K562 (cell line): ENCODE results near the gene PTTG1IP. TPM values are rescaled to one million over a fixed set of nuclear protein-coding genes. Genes with fewer than 3 reads are reported as not detected.

Experiments used
- ATF7 ChIP-seq: fragments of 450-650 bp; IDR thresholded peaks from 2 replicates; pipeline ENCODE4 v1.7.1; 2014; ENCODE audit warnings: mild to moderate bottlenecking, moderate library complexity
- BCOR ChIP-seq: fragments of 450-650 bp; IDR thresholded peaks from 2 replicates; pipeline ENCODE4 v1.6.1; 2016
- CBFA2T3 ChIP-seq: fragments of 450-650 bp; IDR thresholded peaks from 2 replicates; pipeline ENCODE4 v1.6.1; 2017
- DPF2 ChIP-seq: fragments of 450-650 bp; IDR thresholded peaks from 2 replicates; pipeline ENCODE4 v1.6.1; 2016
- EP300 ChIP-seq: IDR thresholded peaks from 2 replicates; pipeline ENCODE4 v1.6.1; 2012; ENCODE audit warnings: low read length, improper control_type of control experiment
- ETV5 ChIP-seq: sonication (generic); formaldehyde crosslinking; IDR thresholded peaks from 2 replicates; pipeline ENCODE4 v1.4.0; 2020; ENCODE audit warnings: low read depth, mild to moderate bottlenecking, missing genetic modification reagents
- JUN ChIP-seq, 2 experiments: sonication (generic) in 1 of 2; formaldehyde crosslinking in 1 of 2; IDR thresholded peaks; 2 replicates each; pipeline versions ENCODE4 v1.6.1 to v1.8.0; 2012 to 2022; ENCODE audit warnings: borderline replicate concordance in 2 of 2, mild to moderate bottlenecking in 2 of 2, improper control_type of control experiment in 1 of 2, low read depth in 1 of 2, low read length in 1 of 2, missing genetic modification reagents in 1 of 2
- JUND ChIP-seq, 2 experiments: IDR thresholded peaks; 2 replicates in 1 of 2; 3 replicates in 1 of 2; pipeline ENCODE4 v1.6.1; 2011; ENCODE audit warnings: borderline replicate concordance in 2 of 2, low read depth in 2 of 2, low read length in 2 of 2, improper control_type of control experiment in 1 of 2, missing biosample characterization in 1 of 2, missing genetic modification characterization in 1 of 2, missing genetic modification reagents in 1 of 2
- MTA2 ChIP-seq: fragments of 450-650 bp; IDR thresholded peaks from 2 replicates; pipeline ENCODE4 v1.6.1; 2016; ENCODE audit warnings: low read depth
- MYBL2 ChIP-seq, 2 experiments: fragments of 450-650 bp in 1 of 2; sonication (generic) in 1 of 2; formaldehyde crosslinking in 1 of 2; IDR thresholded peaks; 2 replicates each; pipeline versions ENCODE4 v1.6.1 to v1.8.1; 2017 to 2022; ENCODE audit warnings: borderline replicate concordance in 1 of 2, inconsistent platforms in 1 of 2, low read depth in 1 of 2, mild to moderate bottlenecking in 1 of 2, missing genetic modification reagents in 1 of 2, moderate library complexity in 1 of 2
- NBN ChIP-seq: fragments of 450-650 bp; IDR thresholded peaks from 2 replicates; pipeline ENCODE4 v1.6.1; 2016; ENCODE audit warnings: low read depth, mild to moderate bottlenecking
- PTBP1 ChIP-seq: fragments of 200-400 bp; formaldehyde crosslinking; IDR thresholded peaks from 2 replicates; pipeline ENCODE4 v1.6.1; 2017; ENCODE audit warnings: low read depth, low read length
- RFX1 ChIP-seq: fragments of 450-650 bp; IDR thresholded peaks from 2 replicates; pipeline ENCODE4 v1.6.1; 2016; ENCODE audit warnings: mild to moderate bottlenecking, moderate library complexity
- TEAD4 ChIP-seq, 2 experiments: sonication (generic) in 1 of 2; formaldehyde crosslinking in 1 of 2; IDR thresholded peaks; 2 replicates each; pipeline versions ENCODE4 v1.6.1 to v1.8.0; 2012 to 2022; ENCODE audit warnings: borderline replicate concordance in 1 of 2, inconsistent platforms in 1 of 2, low read length in 1 of 2, mild to moderate bottlenecking in 1 of 2, missing genetic modification reagents in 1 of 2
- XRCC4 ChIP-seq: IDR thresholded peaks from one replicate; pipeline ENCODE4 v1.6.1; 2011; ENCODE audit not compliant: insufficient read depth, insufficient read length; ENCODE audit errors: extremely low read depth
- polyA plus RNA-seq, 8 experiments: library from polyadenylated mRNA; depleted of rRNA in 4 of 8; stranded (reverse) in 5 of 8; unstranded in 3 of 8; fragments of >200 nt; fragmentation: Nextera tagmentation in 2 of 8; fragmentation: Illumina TruSeq in 1 of 8; extraction: Ambion mirVana in 2 of 8; extraction: Trizol in 1 of 8; gene quantifications; 2 replicates each; pipeline versions ENCODE4 v1.2.1 to v1.2.3, GENCODE V29; 2011 to 2014; ENCODE audit warnings: inconsistent platforms in 1 of 8, missing spikeins in 1 of 8
- total RNA-seq, 7 experiments: library from RNA; depleted of rRNA in 6 of 7; stranded (reverse); fragments of >200 nt in 6 of 7; fragmentation: Illumina TruSeq in 2 of 7; extraction: Trizol in 2 of 7; gene quantifications; 2 replicates each; pipeline versions ENCODE4 v1.2.1 to v1.2.3, GENCODE V29; 2011 to 2021; ENCODE audit warnings: low replicate concordance in 1 of 7
- TF ChIP-seq, protein P1 (sequence below), 2 experiments: fragments of 450-650 bp; conservative IDR thresholded peaks; 2 replicates each; pipeline ENCODE4 v1.6.1; 2017; ENCODE audit warnings: mild to moderate bottlenecking in 2 of 2, moderate library complexity in 2 of 2
- TF ChIP-seq, protein P2 (sequence below): fragments of 200-800 bp; sonication (Bioruptor generic); IDR thresholded peaks from 2 replicates; pipeline ENCODE4 v1.6.1; 2017; ENCODE audit warnings: missing genetic modification characterization, missing compliant biosample characterization
- TF ChIP-seq, protein P3 (sequence below): fragments of 450-650 bp; IDR thresholded peaks from 2 replicates; pipeline ENCODE4 v1.6.1; 2018; ENCODE audit not compliant: partially characterized antibody

The PTTG1IP gene
- total and polyA plus RNA-seq, 9 of the 15 experiments (the other 6 are each of a cell fraction or from before 2014, with no cell fraction given), result 5.0 to 99.3 (median 82.4) TPM

DNA sequence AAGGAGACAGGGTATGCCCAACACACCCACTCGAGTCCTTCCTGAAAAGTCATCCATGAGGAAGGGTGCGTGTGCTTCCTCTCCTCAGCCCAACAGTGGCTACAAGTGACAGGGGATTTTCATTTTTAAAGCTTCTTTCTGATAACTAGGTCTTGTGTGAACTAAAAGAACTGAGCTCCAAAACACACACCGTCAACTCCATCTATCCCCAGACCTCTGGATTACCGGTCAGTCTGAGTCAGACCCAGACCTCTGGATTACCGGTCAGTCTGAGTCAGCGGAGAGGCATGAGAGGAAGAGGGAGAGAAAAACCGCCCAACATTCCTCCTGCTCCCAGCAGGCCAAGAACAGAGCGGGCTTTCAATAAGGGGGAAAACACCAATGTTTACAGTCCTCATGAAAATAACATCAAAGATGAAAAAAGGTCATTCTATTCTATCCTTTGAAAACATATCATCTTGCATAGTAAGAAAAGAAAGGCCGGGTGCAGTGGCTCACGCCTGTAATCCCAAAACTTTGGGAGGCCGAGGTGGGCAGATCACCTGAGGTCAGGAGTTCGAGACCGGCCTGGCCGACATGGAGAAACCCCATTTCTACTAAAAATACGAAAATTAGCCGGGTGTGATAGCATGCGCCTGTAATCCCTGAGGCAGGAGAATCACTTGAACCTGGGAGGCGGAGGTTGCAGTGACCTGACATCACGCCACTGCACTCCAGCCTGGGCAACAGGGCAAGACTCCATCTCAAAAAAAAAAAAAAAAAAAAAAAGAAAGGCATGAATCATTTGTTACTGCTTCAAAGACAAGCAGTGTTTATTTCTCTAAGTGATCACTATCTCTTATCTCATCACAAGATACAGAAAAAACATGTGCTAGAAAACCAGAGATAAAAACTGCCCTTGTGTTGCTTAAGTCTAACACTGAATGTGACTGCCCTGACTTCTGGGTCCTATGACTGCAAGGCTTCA lies 3.4 kb downstream of the PTTG1IP start (continued):
- TF ChIP-seq, protein P1, sequence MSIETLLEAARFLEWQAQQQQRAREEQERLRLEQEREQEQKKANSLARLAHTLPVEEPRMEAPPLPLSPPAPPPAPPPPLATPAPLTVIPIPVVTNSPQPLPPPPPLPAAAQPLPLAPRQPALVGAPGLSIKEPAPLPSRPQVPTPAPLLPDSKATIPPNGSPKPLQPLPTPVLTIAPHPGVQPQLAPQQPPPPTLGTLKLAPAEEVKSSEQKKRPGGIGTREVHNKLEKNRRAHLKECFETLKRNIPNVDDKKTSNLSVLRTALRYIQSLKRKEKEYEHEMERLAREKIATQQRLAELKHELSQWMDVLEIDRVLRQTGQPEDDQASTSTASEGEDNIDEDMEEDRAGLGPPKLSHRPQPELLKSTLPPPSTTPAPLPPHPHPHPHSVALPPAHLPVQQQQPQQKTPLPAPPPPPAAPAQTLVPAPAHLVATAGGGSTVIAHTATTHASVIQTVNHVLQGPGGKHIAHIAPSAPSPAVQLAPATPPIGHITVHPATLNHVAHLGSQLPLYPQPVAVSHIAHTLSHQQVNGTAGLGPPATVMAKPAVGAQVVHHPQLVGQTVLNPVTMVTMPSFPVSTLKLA (conservative IDR thresholded peaks at IDR 0.05), result peak in 1 of 2 experiments; percentile 27; a peak in 2 of 4 replicates
- TF ChIP-seq MYBL2 (IDR thresholded peaks at IDR 0.05; ENCODE audit: low read depth) (no peak), MYBL2 (CRISPR knock-in tag; IDR thresholded peaks at IDR 0.05; ENCODE audit: borderline replicate concordance) (no peak), RFX1 (no peak), NBN (0 out of 2 replicates have a peak, but pooled peaks have one; percentile 20), ETV5 (CRISPR knock-in tag) (peak; percentile 57), PTBP1 (peak; percentile 98), TEAD4 (IDR thresholded peaks at IDR 0.05; ENCODE audit: low read length) (peak; percentile 79), TEAD4 (CRISPR knock-in tag; IDR thresholded peaks at IDR 0.05; ENCODE audit: borderline replicate concordance) (no peak), CBFA2T3 (peak; percentile 46; the same call in 1 of the 2 replicates), JUND (IDR thresholded peaks at IDR 0.05; ENCODE audit: borderline replicate concordance, low read depth, low read length) (peak; percentile 96), JUND (tag; IDR thresholded peaks at IDR 0.05; ENCODE audit: borderline replicate concordance, low read depth, low read length) (peak; percentile 97), JUN (IDR thresholded peaks at IDR 0.05; ENCODE audit: borderline replicate concordance, low read depth, low read length) (peak; percentile 97), JUN (CRISPR knock-in tag; IDR thresholded peaks at IDR 0.05; ENCODE audit: borderline replicate concordance) (no peak), EP300 (peak; percentile 57; the same call in 1 of the 2 replicates), XRCC4 (no peak), DPF2 (peak; percentile 83), BCOR (peak; percentile 46), ATF7 (peak; percentile 48; the same call in 1 of the 2 replicates), MTA2 (0 out of 2 replicates have a peak, but pooled peaks have one; percentile 8)
- TF ChIP-seq, protein P2, sequence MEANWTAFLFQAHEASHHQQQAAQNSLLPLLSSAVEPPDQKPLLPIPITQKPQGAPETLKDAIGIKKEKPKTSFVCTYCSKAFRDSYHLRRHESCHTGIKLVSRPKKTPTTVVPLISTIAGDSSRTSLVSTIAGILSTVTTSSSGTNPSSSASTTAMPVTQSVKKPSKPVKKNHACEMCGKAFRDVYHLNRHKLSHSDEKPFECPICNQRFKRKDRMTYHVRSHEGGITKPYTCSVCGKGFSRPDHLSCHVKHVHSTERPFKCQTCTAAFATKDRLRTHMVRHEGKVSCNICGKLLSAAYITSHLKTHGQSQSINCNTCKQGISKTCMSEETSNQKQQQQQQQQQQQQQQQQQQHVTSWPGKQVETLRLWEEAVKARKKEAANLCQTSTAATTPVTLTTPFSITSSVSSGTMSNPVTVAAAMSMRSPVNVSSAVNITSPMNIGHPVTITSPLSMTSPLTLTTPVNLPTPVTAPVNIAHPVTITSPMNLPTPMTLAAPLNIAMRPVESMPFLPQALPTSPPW (CRISPR knock-in tag), result 0 out of 2 replicates have a peak, but pooled peaks have one; percentile 26
- TF ChIP-seq, protein P3, sequence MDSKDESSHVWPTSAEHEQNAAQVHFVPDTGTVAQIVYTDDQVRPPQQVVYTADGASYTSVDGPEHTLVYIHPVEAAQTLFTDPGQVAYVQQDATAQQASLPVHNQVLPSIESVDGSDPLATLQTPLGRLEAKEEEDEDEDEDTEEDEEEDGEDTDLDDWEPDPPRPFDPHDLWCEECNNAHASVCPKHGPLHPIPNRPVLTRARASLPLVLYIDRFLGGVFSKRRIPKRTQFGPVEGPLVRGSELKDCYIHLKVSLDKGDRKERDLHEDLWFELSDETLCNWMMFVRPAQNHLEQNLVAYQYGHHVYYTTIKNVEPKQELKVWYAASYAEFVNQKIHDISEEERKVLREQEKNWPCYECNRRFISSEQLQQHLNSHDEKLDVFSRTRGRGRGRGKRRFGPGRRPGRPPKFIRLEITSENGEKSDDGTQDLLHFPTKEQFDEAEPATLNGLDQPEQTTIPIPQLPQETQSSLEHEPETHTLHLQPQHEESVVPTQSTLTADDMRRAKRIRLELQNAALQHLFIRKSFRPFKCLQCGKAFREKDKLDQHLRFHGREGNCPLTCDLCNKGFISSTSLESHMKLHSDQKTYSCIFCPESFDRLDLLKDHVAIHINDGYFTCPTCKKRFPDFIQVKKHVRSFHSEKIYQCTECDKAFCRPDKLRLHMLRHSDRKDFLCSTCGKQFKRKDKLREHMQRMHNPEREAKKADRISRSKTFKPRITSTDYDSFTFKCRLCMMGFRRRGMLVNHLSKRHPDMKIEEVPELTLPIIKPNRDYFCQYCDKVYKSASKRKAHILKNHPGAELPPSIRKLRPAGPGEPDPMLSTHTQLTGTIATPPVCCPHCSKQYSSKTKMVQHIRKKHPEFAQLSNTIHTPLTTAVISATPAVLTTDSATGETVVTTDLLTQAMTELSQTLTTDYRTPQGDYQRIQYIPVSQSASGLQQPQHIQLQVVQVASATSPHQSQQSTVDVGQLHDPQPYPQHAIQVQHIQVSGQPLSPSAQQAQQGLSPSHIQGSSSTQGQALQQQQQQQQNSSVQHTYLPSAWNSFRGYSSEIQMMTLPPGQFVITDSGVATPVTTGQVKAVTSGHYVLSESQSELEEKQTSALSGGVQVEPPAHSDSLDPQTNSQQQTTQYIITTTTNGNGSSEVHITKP, result no peak
